HEK293 (cell line): ENCODE results near the gene ZSWIM3.

ENCODE experiments used
- ZNF776 ChIP-seq: fragments of 450-650 bp; formaldehyde crosslinking; IDR thresholded peaks from 2 replicates; pipeline ENCODE4 v1.5.0; 2017; ENCODE audit warnings: missing biosample characterization, missing genetic modification characterization, borderline replicate concordance
- TF ChIP-seq, protein P1 (sequence below): fragments of 450-650 bp; formaldehyde crosslinking; IDR thresholded peaks from 2 replicates; pipeline ENCODE4 v1.5.1; 2016; ENCODE audit warnings: missing biosample characterization, missing genetic modification characterization

DNA sequence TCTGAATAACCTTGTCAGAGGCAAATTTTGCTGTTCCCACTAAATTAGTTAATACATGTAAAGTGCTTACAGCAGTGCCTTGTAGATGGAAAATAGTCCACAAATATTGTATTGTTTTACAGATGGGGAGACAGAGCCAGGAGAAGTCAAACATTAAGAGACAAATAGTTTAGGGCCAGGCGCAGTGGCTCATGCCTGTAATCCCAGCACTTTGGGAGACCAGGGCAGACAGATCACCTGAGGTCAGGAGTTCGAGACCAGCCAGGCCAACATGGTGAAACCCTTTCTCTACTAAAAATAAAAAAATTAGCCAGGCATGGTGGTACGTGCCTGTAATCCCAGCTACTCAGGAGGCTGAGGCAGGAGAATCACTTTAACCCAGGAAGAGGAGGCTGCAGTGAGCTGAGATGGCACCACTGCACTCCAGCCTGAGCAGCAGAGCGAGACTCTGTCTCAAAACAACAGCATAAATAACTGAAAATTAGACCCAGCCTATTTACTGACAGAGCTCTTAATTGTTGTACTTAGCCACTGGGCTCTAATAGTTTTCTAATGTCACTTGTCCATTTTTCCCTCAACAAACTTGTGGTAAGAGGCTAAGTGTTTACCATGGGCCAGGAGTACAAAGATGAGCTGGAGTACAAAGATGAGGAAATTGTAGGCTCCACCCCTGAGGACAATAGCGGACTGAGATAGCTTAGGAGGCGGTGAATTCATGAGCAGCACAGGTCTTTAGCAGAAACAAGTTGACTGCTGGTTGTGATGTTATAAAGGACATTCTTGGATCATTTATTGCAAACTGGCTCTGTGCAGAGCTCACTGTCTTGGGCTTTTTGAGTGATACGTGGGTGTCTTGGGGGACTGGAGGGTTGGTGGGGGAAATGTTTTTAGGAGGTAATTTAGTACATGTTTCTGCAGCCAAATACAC lies 6.4 kb downstream of the ZSWIM3 start:
- TF ChIP-seq, protein P1, sequence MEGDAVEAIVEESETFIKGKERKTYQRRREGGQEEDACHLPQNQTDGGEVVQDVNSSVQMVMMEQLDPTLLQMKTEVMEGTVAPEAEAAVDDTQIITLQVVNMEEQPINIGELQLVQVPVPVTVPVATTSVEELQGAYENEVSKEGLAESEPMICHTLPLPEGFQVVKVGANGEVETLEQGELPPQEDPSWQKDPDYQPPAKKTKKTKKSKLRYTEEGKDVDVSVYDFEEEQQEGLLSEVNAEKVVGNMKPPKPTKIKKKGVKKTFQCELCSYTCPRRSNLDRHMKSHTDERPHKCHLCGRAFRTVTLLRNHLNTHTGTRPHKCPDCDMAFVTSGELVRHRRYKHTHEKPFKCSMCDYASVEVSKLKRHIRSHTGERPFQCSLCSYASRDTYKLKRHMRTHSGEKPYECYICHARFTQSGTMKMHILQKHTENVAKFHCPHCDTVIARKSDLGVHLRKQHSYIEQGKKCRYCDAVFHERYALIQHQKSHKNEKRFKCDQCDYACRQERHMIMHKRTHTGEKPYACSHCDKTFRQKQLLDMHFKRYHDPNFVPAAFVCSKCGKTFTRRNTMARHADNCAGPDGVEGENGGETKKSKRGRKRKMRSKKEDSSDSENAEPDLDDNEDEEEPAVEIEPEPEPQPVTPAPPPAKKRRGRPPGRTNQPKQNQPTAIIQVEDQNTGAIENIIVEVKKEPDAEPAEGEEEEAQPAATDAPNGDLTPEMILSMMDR (tag by site-specific recombination), result no peak
- no peak for TF ChIP-seq ZNF776 (tag by site-specific recombination)
